GM04503 (cell line): ENCODE data around the gene WDR83.
"Not testable (repeated sequence)": the region's sequence is repeated elsewhere in the genome, so short reads cannot be mapped to it uniquely, and the experiment has no call there.

Experiments used
- DNase-seq: peaks from one replicate; pipeline ENCODE4 v3.0.0-alpha.2; 2012; ENCODE audit warnings: low read depth

The WDR83 gene

DNA sequence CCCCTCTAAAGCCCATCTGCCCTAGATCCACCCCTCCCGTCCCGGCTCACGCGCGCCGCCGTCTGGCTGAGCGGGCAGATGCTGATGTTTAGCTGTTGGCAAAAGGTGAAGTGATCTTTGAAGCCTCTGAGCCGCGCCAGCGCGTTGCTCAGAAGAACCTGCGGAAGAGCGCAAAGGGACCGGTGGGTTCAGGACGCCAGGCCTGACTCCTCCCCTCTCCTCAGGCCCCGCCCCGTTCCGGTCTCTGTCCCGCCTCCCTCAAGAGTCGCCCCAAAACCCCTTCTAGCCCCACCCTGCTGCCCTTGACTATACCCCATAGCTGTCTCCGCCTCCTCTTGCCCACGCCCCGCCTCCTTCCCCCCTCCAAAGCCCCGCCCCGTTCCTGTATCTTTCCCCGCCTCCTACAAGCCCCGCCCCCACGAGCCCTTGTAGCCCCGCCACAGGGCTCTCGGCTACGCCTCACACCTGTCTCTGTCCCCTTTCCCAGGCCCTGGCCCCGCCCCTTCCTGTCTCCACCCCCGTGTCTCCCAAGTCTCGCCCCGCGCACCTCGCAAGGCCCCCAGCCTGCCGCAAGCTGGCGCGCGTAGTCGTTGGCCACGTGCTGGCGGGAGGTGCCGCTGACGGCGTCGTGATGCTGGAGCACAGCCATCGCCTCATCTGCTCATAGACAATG is 9.6 kb upstream of the WDR83 start:
- no peak for DNase-seq

DNA sequence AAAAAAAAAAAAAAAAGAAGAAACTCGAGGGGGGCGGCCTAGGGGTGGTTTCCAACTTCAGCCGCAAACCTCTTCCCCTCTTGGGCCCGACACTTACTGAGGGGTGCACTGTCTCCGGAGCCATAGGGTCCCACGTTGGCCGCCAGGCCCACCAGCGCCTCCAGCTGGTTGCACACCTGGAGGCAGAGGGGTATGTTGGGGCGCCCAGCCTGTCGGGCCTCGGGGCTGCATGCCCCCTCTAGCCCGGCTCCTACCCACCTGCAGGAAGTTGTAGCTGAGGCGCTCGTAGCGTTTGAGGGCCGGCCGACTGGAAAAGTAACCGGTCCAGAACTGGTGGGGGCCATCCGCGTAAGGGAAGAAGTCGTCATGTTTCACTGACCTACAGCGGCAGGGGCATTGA is 8.6 kb upstream of the WDR83 start:
- DNase-seq = no peak

DNA sequence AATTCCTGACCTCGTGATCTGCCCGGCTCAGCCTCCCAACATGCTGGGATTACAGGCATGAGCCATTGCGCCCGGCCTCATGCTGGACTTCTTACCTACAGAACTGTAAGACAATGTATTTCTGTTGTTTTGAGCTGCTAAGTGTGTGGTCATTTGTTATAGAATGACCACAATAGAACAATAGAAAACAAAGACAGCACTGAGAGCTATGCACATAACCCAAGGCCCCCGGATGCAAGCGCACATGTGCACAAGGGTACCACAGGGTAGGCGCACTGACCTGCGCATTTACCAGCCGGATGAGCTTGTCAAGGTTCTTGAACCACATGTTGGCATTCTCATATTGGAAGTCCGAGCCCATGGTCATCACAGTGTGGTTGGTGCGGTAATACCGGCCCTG is 5.6 kb upstream of the WDR83 start:
- no peak for DNase-seq

DNA sequence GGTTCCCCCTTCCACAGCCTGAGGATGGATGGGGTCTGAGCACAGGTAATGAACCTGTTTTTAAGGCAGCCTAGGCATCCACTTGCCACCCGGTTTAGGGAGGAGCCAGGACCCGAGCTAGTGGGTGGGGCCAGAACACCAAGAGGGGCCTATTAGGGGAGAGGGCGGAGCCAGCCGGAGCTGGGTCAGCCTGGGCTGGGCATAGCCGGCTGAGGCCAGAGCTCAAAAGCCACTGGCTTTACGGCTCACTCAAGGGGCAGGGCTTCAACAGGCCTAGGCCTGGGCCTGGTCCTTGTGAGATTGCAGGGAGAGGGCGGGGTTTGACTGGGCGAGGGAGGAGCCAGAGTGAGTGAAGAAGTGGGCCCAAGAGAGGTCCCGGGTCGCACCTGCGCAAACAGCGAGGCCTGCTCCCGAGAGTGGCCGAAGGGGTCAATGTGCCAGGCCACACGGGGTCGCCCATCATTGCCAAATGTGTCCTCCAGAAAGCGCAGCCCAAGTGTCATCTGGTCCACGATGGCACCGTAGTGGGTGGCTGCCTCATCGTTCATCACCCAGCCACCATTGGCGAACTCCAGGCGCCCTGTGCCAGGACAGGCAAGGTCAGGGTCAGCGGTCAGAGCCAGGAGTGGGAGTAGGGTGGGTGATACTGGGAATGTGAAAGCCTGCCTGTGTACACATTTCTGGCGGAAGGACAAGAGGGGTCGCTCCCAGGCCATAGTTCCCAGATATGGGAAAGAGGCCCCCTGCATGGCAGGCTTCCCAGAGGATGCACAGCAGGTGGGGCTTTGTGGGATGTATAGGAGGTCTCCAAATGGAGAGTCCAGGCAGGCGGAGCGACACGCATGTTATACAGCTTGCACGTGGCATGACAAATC is 2.0 kb upstream of the WDR83 start:
- no peak for DNase-seq

DNA sequence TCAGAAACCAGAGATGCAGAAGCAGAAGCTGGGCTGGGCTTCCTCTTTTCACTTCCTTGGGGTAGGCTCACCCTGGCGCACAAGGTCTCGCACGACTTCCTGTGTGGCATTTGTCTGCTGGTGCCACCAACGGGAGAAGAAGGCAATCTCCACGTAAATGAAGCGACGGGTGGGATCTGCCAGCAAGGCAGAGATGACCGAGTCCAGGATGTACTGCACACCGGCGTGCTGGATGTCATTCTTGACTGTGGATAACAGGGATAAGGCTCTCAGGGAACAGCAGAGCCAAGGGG is 1.4 kb upstream of the WDR83 start:
- DNase-seq = no peak

DNA sequence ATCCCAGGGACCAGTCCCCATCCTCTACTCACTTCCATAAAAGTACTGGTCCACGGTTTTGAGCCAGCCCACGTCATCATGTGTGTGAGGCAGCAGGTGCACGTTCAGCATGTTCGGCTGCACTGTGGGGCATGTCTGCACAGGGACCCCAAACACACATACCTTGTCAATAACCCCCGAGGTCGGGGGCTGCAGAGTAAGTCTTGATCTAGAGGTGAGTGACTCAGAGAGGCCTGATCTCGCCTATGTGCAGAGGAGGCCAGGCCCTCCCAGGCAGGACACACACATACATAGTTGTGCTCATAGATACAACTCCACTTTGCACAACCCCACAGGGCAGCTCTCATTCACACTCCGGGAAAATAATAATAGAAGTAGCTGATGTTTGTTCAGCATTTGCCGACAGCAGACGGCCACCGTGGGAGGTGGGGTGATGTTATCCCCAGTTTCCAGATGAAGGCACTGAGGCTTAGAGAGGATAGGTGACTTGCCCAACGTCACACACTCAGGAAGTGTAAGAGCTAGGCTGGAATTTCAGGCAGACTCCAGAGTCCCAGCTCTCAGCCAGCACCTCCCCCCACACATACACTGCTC is 839 bp upstream of the WDR83 start:
- DNase-seq = no peak

DNA sequence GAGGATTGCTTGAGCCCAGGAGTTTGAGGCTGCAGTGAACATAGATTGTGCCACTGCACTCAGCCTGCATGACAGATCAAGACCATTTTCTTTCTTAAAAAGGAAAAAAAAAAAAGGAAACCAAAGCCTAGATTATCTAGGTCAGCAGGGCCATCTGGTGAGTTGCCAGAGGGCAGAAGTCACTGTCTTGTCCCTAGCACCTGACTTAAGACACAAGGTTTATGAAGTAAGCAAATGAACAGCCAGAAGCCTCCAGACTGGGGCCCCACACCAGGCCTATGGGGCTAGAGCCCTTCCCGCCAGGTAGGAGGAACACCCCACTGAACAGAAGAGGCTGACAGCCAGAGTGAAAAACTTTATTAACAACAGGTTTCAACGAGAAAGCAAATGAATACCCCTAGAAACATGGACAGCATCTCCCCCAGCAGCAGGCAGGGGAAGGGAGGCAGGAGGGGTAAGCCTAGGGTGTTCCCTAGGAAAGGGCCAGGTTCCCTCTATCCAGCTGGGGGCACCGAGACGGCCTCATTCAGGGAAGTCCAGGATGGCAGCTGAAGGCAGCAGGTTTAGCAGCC is 1.2 kb downstream of the WDR83 start:
- no peak for DNase-seq

DNA sequence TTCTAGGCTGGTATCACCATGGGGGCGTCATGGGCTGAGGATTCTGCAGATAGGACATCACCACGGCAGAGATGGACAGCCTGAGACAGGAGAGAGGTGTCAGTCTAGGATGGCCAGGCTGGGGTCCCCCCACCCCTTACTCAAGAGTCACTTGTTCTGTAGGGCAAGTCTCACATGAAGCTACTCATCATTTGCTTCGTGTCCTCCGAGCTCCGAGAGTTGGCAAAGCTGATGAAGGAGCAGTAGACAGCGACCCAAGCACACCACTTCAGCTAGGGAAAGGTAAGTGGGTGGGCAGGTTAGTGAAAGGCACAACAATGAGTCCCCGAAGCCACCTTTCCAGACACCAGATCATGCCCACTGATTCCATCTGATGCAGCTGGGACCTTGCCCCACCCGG is 1.7 kb downstream of the WDR83 start:
- no peak for DNase-seq

DNA sequence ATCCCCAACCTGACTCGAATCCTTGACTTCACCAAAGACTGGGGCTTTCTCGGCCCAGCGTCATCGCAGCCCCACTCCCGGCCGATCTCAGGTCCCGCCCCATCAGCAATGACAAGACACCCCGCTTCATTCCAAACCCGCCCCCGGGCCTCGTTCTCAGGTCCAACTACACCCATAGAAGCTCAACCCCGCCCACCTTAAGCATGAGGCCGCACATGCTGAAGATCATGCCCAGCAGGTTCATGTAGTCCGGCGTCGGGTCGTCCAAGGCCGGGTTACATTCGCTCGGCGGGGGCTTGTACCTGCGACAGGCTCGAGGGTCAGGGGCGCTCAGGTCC is 2.3 kb downstream of the WDR83 start:
- no peak for DNase-seq

DNA sequence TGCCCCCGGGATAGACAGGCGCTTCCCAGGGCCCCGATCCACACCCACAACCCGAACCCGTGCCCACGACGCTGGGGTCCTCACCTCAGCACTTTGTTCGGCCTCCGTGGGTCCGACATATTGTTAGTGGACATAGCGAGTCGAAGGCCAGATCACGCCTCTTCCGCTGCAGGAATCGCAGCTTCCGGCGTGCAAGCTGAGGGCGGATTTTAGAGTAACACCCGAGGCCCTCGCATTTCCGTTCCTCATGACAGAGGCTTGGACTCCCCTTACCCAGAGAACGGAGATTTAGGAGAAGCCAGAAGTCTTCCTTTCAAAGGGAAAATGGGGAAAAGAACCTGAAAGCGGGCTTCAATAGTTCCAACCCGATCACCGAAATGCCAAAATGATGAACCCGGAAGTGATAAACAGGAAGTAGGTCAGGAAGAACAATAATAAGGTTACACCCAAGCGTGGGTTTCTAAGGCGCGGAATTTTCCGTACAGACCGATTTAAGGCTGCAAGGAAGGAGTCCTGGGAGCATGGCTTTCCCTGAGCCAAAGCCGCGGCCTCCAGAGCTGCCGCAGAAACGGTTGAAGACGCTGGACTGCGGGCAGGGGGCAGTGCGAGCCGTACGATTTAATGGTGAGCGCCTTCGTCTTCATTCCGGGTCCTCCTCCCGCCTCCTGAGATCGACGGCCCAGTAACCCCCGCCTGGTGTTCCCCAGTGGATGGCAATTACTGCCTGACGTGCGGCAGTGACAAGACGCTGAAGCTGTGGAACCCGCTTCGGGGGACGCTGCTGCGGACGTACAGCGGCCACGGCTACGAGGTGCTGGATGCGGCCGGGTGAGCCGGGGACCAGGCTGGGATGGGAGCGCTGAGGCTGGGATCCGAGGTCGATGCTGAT is 2.9 kb downstream of the WDR83 start:
- peak; percentile 58 for DNase-seq

DNA sequence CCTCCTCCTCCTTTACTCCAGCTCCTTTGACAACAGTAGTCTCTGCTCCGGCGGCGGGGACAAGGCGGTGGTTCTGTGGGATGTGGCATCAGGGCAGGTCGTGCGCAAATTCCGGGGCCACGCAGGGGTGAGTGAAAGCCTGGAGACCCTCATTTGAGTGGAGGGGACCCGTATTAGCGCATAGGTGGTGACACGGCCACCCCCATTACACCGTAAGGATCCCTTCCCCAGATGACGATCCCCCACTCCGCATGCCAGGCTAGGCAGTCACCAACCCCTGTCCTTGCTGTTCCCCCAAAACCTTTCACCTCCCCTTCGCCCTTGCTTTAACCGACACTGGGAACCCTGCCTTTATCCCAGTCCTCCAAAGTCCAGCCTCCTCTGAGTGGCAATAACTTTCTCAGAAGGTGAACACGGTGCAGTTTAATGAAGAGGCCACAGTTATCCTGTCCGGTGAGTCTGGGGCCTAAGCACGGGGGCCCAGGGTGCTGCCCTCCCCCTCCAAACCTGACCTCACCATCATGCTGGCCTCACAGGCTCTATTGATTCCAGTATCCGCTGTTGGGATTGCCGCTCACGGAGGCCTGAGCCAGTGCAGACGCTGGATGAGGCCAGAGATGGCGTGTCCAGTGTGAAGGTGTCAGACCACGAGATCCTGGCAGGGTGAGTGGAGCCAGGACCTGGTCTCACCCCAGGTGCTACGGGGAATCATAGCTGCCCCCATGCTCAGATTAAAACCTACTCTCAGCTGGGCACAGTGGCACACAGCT is 3.7 kb downstream of the WDR83 start:
- no peak for DNase-seq

DNA sequence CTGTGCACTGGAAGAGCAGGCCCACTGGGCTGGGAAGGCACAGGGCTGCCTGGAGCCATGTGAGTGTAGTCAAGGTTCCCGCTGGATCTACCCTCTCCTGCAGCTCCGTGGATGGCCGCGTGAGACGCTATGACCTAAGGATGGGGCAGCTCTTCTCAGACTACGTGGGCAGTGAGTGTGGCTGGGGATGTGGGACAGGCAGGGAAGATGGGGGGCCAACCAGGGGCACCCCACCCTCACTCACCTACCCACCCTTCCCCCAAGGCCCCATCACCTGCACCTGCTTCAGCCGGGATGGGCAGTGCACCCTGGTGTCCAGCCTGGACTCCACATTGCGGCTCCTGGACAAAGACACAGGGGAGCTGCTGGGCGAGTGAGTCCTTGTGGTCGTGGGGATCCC is 6.1 kb downstream of the WDR83 start:
- DNase-seq = no peak

DNA sequence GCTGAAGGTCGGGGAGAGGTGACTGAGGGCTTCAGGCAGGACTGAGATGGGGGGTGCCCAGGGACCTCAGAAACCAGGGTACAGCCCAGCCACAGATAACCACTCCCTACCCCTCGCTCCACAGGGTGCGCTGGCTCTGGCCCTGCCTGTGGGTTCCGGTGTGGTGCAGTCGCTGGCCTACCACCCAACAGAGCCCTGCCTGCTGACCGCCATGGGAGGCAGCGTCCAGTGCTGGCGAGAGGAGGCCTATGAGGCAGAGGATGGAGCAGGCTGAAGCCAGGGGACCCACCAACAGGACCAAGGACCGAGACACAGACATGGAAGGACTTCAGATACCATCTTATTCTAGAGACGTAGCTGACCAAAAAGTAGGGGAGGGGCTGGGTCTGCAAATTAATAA is 8.8 kb downstream of the WDR83 start:
- no peak for DNase-seq

DNA sequence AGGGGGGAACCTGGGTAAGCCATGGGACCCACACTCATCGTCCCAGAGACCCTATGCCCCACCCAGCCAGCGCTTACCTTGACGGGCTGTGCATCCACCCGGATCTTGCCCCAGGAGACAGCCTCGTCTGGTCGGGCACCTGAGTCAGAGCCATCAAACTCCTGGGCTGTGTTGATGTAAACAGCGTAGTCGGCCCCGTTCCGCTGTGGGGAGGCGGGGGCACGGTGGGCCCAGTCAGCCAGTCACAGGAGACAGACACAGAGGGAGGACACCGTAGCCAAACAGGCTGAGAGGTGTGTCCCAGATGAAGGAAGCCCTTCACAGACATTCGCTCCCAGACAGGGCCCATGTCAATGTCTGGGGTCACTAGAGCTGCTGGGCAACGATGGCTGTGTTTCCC is 9.3 kb downstream of the WDR83 start:
- DNase-seq = no peak

DNA sequence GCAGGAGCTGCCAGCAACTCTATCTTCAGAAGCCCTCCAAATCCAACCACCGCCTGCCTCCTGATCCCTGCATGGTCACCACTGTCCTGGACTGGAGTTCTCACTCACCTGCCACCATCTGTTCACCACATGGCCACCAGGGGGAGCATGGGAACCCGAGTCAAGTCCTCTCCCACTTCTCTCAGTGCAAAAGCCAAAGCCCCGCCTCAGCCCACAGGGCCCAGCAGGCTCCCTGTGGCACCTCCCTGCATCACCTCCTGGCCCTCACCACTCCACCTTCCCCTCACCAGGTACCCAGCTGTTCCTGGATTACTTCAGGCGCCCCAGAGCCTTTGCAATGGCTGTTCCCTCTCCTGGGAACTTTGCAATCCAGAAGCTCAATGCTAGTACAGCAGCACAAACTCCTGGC is 9.8 kb downstream of the WDR83 start:
- no peak for DNase-seq

DNA sequence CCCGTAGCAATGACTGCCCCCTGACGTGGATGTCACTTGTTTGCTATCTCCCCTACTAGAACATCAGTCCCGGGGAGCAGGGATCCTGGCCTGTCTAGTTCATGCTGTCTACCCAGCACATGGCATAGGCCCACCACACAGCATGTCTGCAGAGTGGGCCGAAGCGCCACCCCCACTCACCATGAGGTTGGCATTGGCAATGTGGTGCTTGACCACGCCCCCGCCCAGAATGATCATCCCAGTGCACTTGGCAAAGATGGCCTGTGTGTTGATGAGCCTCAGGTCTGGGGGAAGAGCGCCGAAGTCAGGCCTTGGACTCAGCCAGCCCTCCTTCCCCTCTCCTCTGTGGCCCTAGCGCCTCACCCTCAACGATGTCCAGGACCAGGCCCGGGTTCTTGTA is 10.3 kb downstream of the WDR83 start:
- DNase-seq = no peak

DNA sequence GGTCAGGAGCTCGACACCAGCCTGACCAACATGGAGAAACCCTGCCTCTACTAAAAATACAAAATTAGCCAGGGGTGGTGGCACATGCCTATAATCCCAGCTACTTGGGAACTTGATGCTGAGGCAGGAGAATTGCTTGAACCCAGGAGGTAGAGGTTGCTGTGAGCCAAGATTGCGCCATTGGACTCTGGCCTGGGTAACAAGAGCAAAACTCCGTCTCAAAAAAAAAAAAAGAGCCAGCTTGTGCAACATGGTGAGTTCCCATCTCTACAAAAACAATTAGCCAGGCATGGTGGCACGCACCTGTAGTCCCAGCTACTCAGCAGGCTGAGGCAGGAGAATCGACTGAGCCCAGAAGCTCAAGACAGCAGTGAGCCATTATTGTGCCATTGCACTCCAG is 11.4 kb downstream of the WDR83 start:
- not testable (repeated sequence) for DNase-seq

DNA sequence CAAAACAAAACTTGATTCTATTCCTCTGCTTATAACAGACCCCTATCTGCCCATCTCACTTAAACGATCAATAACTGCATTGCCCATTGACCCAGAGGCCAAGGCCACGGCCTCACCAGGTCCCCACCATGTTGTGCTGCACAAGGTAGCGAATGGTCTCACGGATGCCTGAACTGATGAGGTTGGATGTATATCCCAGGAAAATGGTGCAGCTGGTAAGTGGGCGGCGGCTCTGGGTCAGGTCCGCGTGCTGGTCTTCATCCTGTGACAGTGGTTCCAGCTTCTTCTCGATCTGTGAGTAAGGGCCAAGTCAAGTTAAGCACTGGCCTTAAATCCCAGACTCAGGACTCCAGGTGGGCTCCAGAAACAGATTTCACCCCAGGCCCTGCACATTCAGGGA is 13.4 kb downstream of the WDR83 start:
- no peak for DNase-seq

DNA sequence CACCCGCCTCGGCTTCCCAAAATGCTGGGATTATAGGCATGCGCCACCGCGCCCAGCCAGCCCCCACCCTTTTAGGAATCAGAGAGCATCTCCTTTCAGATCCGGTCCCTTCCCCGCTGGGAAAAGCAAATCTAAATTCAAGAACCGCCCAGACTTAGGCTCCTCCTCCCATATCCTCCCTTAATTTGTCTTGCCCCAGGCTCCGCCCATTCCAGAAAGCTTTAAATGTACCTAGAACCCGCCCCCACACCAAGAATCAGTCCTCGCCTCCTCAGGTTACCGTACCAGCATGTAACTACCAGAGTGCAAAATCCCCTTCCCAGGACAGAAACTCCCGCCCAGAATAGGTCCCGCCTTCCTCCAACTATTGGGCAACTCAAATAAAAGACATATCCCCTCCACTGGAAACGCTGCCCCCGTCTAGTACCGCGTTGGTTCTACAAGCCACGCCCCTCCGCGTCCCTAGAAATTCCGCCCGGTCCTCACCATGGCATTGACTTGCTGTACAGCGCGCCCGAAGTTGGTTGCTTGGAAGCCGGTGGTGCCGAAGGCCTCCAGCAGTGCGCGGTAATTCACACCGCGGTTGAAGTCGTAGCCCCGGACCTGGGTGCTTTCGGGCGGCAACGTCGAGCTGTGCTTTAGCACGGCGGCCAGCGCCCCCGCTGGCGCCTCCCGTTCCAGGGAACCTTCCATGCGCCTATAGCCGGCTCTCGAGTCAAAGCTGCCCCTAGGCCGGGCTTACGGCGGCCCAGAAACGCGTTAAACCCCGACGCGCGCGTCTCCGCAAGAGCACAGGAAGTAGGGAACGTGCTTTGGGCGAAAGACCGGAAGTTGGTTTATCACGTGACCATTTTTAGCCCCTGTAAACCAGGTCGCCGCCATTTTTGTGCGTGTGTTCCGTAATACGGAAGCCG is 14.7 kb downstream of the WDR83 start, which contains the start of gene DHPS:
Gene DHPS, minus strand, starts transcription at position 807 of the 914 bp plus-strand sequence. Its CDS starts 114 bp downstream, at position 693.
- peak; percentile 83 for DNase-seq

DNA sequence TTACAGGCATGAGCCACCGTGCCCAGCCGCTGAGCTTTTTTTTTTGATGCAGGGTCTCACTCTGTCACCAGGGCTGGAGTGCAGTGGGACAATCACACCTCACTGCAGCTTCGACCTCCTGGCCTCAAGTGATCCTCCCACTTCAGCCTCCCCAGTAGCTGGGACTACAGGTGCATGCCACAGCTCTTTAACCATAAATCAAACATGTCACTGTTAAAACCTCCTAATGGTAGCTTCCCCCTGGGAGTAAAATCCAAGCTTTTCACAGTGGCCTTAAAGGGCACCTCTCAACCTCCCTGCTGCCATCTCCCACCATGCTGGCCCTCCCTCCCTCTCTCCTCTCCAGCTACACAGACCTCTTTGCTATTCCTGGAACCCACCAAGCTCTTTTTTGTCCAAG is 19.2 kb downstream of the WDR83 start:
- no peak for DNase-seq
